ENCODE results near the gene TTLL5. TPM values are rescaled to one million over a fixed set of nuclear protein-coding genes. Genes with fewer than 3 reads are reported as not detected.

The TTLL5 gene
- total and polyA plus RNA-seq, 10 of the 15 experiments (the other 5 are each of a cell fraction or from before 2014, with no cell fraction given): 3.2 to 25.9 (median 13.8) TPM

GRCh38 chr14:75811872-75812499 lies 150.9 kb downstream of the TTLL5 start:
- Histone ChIP-seq H3K9me3 (replicated peaks; ENCODE audit: control insufficient read depth, insufficient read depth, low read length) (no peaks in the 10 kb centered on the region), H3K79me2 (ENCODE audit: control insufficient read depth, insufficient read depth, low read length) (no peaks in the 10 kb centered on the region), H3K4me2 (ENCODE audit: control insufficient read depth, insufficient read depth) (no peak overlapping the region), H2AFZ (ENCODE audit: control insufficient read depth, low read depth, low read length) (no peak overlapping the region), H4K20me1 (ENCODE audit: control insufficient read depth, insufficient read depth) (no peaks in the 10 kb centered on the region), H3K9ac (ENCODE audit: control insufficient read depth, insufficient read depth, low read length) (no peak overlapping the region), H3K4me3 (no peak overlapping the region), H3K36me3 (ENCODE audit: control insufficient read depth in 2 of 2, insufficient read depth in 2 of 2, low read length in 1 of 2) (no peaks in the 10 kb centered on the region), H3K27me3 (replicated peaks in 1 of 2; ENCODE audit: control insufficient read depth in 2 of 2, insufficient read depth in 2 of 2, low read length in 1 of 2) (no peaks in the 10 kb centered on the region), H3K4me1 (ENCODE audit: control insufficient read depth, insufficient read depth, low read length) (no peaks in the 10 kb centered on the region), H3K27ac (ENCODE audit: control insufficient read depth, insufficient read depth) (no peak overlapping the region)
- ChIA-PET CTCF (interaction anchor here (0.6 to 2.0 kb wide), 3 partner anchors 11 to 66 kb away, joined by 3 to 5 read pairs (median 4); no protein-coding TSS in a partner anchor), POLR2A (interaction anchor here (1.0 kb wide), 1 partner anchor 13 kb away, joined by 4 read pairs; no protein-coding TSS in a partner anchor), RAD21 (ENCODE audit: unreplicated experiment) (no interaction called here), SMC1A (ENCODE audit: uncharacterized antibody, unreplicated experiment) (interaction anchor here (0.6 to 2.1 kb wide), 5 partner anchors 10 to 239 kb away, joined by 3 to 7 read pairs (median 4); no protein-coding TSS in a partner anchor)
- no peak for DNase-seq (ENCODE audit: low read depth, low spot score)
- no TSS peak for BruUV-seq (replicated peaks)
- WGBS (ENCODE audit: insufficient coverage, insufficient replicate concordance, low lambda C conversion rate, missing lambda C conversion rate): 90% methylated on average over 7 of the region's 7 CpGs
- in situ Hi-C loops (cut with MboI): no loop called here
- ATAC-seq: no peak
- no peak for FAIRE-seq
- no peak for TF ChIP-seq PKNOX1 (IDR thresholded peaks at IDR 0.05)
- intact Hi-C loops (cut with micrococcal nuclease; ENCODE audit: unreplicated experiment): no loop called here

DNA sequence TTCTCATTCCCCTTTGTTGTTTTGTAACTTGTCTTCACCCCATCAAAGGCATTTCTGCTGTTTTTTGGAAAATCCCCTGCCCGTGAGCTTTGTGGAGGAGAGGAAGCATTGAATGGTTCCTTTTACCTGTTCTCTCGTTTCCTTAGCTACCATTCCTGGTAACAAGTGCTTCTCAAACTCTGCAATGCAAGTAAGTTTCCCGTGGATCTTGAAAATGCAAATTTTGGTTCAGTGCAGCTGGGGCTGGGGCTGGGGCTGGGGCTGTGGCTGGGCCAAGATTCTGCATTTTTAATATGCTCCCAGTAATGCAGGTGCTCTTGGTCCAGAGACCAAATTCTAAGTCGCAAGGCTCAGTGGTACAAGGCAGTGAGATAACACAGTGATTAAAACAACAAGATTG lies 151.6 kb downstream of the TTLL5 start:
- no peaks in the 10 kb centered on the region for H3K36me3 ChIP-seq (ENCODE audit: control insufficient read depth in 2 of 2, insufficient read depth in 2 of 2, low read length in 1 of 2)
- TF ChIP-seq CUX1 (IDR thresholded peaks at IDR 0.05; ENCODE audit: insufficient replicate concordance, low read depth, low read length) (no peak), PAX5 (IDR thresholded peaks at IDR 0.05; ENCODE audit: borderline replicate concordance, low read depth, low read length) (no peak), SUPT20H (IDR thresholded peaks at IDR 0.05; ENCODE audit: borderline replicate concordance, control insufficient read depth, low read depth, low read length) (no peak), SRF (IDR thresholded peaks at IDR 0.05; ENCODE audit: low read depth in 2 of 2, low read length in 2 of 2) (no peak), SP1 (IDR thresholded peaks at IDR 0.05; ENCODE audit: low read depth, low read length) (no peak)
- TF ChIP-seq, protein P1, sequence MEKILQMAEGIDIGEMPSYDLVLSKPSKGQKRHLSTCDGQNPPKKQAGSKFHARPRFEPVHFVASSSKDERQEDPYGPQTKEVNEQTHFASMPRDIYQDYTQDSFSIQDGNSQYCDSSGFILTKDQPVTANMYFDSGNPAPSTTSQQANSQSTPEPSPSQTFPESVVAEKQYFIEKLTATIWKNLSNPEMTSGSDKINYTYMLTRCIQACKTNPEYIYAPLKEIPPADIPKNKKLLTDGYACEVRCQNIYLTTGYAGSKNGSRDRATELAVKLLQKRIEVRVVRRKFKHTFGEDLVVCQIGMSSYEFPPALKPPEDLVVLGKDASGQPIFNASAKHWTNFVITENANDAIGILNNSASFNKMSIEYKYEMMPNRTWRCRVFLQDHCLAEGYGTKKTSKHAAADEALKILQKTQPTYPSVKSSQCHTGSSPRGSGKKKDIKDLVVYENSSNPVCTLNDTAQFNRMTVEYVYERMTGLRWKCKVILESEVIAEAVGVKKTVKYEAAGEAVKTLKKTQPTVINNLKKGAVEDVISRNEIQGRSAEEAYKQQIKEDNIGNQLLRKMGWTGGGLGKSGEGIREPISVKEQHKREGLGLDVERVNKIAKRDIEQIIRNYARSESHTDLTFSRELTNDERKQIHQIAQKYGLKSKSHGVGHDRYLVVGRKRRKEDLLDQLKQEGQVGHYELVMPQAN (conservative IDR thresholded peaks at IDR 0.05): no peak

More for the DNA sequence above, 151.6 kb downstream of the TTLL5 start:
- Histone ChIP-seq H3K9me3 (replicated peaks; ENCODE audit: control insufficient read depth, insufficient read depth, low read length) (no peaks in the 10 kb centered on the region), H3K4me3 (no peak overlapping the region), H4K20me1 (ENCODE audit: control insufficient read depth, insufficient read depth) (no peaks in the 10 kb centered on the region), H3K27me3 (replicated peaks in 1 of 2; ENCODE audit: control insufficient read depth in 2 of 2, insufficient read depth in 2 of 2, low read length in 1 of 2) (no peaks in the 10 kb centered on the region), H3K9ac (ENCODE audit: control insufficient read depth, insufficient read depth, low read length) (no peak overlapping the region), H2AFZ (ENCODE audit: control insufficient read depth, low read depth, low read length) (no peak overlapping the region), H3K79me2 (ENCODE audit: control insufficient read depth, insufficient read depth, low read length) (no peaks in the 10 kb centered on the region), H3K4me1 (ENCODE audit: control insufficient read depth, insufficient read depth, low read length) (no peaks in the 10 kb centered on the region), H3K27ac (ENCODE audit: control insufficient read depth, insufficient read depth) (no peak overlapping the region), H3K4me2 (ENCODE audit: control insufficient read depth, insufficient read depth) (no peak overlapping the region)
- ChIA-PET POLR2A (interaction anchor here (1.0 kb wide), 1 partner anchor 12 kb away, joined by 4 read pairs; no protein-coding TSS in a partner anchor), RAD21 (ENCODE audit: unreplicated experiment) (no interaction called here), CTCF (interaction anchor here (1.0 to 2.0 kb wide), 2 partner anchors 11 to 17 kb away, joined by 4 to 5 read pairs; no protein-coding TSS in a partner anchor), SMC1A (ENCODE audit: uncharacterized antibody, unreplicated experiment) (interaction anchor here (0.6 to 1.7 kb wide), 4 partner anchors 11 to 1294 kb away, joined by 3 to 6 read pairs (median 3); no protein-coding TSS in a partner anchor)
- BruUV-seq (replicated peaks): no TSS peak
- no peak for FAIRE-seq
- WGBS (ENCODE audit: insufficient coverage, insufficient replicate concordance, low lambda C conversion rate, missing lambda C conversion rate): 45% methylated on average over 4 of the region's 4 CpGs
- intact Hi-C loops (cut with micrococcal nuclease; ENCODE audit: unreplicated experiment) (no loop called here), in situ Hi-C loops (cut with MboI) (no loop called here)
- ATAC-seq: no peak
- DNase-seq (ENCODE audit: low read depth, low spot score): no peak
